Panc1 (cell line): ENCODE results near the gene KLB. TPM values are rescaled to one million over a fixed set of nuclear protein-coding genes. Genes with fewer than 3 reads are reported as not detected.

ENCODE experiments used
- ATAC-seq: fragments of 200-7000 bp; cut with Tn5 transposase; 2 replicates; pipeline ENCODE4 v1.9.1; 2020; ENCODE audit warnings: mild to moderate bottlenecking, moderate library complexity
- BruUV-seq: library from RNA; stranded (reverse); fragments of 400-500 nt; replicated peaks from 2 replicates; lab custom pipeline; 2021; lab: Mats Ljungman, UMichigan
- CTCF ChIA-PET: fragments of 300-600 bp; sonication (Branson Sonifier 250); formaldehyde crosslinking; loops from one replicate; lab custom pipeline; 2022; ENCODE audit warnings: antibody characterized with exemption; lab: Charles Lee
- POLR2A ChIA-PET: fragments of 300-600 bp; sonication (Branson Sonifier 250); formaldehyde crosslinking; loops from one replicate; lab custom pipeline; 2022; ENCODE audit warnings: antibody characterized with exemption; lab: Charles Lee
- DNase-seq: peaks from one replicate; pipeline ENCODE4 v3.0.0-alpha.2; 2010; ENCODE audit warnings: low read depth, low spot score
- H3K27ac ChIP-seq: 2 replicates; pipeline ENCODE4 v1.5.1; 2011; ENCODE audit warnings: mild to moderate bottlenecking, low read length, inconsistent platforms
- H3K27me3 ChIP-seq: fragments of 200-500 bp; sonication (Bioruptor generic); 2 replicates; pipeline ENCODE4 v1.6.0; 2014; ENCODE audit warnings: low read length, inconsistent platforms; ENCODE audit not compliant: control insufficient read depth, insufficient read depth
- H3K36me3 ChIP-seq: fragments of 200-500 bp; sonication (Bioruptor generic); 2 replicates; pipeline ENCODE4 v1.5.1; 2014; ENCODE audit warnings: inconsistent platforms, mild to moderate bottlenecking, low read length, moderate library complexity; ENCODE audit not compliant: control insufficient read depth, insufficient read depth
- H3K4me1 ChIP-seq: 2 replicates; pipeline ENCODE4 v1.5.1; 2011; ENCODE audit warnings: inconsistent platforms, mild to moderate bottlenecking, low read length, moderate library complexity; ENCODE audit not compliant: control insufficient read depth, insufficient read depth
- H3K4me3 ChIP-seq, 2 experiments: 2 replicates each; pipeline ENCODE4 v1.5.1; 2011 to 2012; ENCODE audit warnings: low read depth in 2 of 2, low read length in 2 of 2, mild to moderate bottlenecking in 2 of 2, inconsistent platforms in 1 of 2, moderate library complexity in 1 of 2
- H3K9me3 ChIP-seq: fragments of 200-500 bp; sonication (Bioruptor generic); 2 replicates; pipeline ENCODE4 v1.5.1; 2014; ENCODE audit warnings: low read depth, mild to moderate bottlenecking, inconsistent platforms, low read length, moderate library complexity; ENCODE audit not compliant: control insufficient read depth, insufficient read depth
- CTCF ChIP-seq: fragments of 450-650 bp; IDR thresholded peaks from 2 replicates; pipeline ENCODE4 v1.5.1; 2017; ENCODE audit warnings: mild to moderate bottlenecking
- POLR2AphosphoS5 ChIP-seq: IDR thresholded peaks from 2 replicates; pipeline ENCODE4 v1.6.1; 2012; ENCODE audit warnings: mild to moderate bottlenecking, low read depth, low read length, moderate library complexity
- REST ChIP-seq, 2 experiments: IDR thresholded peaks; 2 replicates each; pipeline ENCODE4 v1.6.1; 2011 to 2012; ENCODE audit warnings: low read depth in 2 of 2, control low read depth in 1 of 2, low read length in 1 of 2, mild to moderate bottlenecking in 1 of 2, moderate library complexity in 1 of 2; ENCODE audit not compliant: insufficient read depth in 1 of 2
- SIN3A ChIP-seq: IDR thresholded peaks from 2 replicates; pipeline ENCODE4 v1.6.1; 2012; ENCODE audit warnings: low read depth, mild to moderate bottlenecking, low read length, moderate library complexity, borderline replicate concordance; ENCODE audit not compliant: insufficient read depth
- TCF7L2 ChIP-seq: IDR thresholded peaks from 2 replicates; pipeline ENCODE4 v1.6.1; 2011; ENCODE audit warnings: mild to moderate bottlenecking, low read depth, low read length, inconsistent platforms
- in situ Hi-C: cut with HindIII; loops from 2 replicates; pipeline ENCODE4 v1.10.0; 2016; ENCODE audit warnings: low sequenced_read_pairs, low pct_unique_long_range_greater_than_20kb
- intact Hi-C: fragments of 100-400 bp; cut with micrococcal nuclease; formaldehyde crosslinking; loops from one replicate; pipeline ENCODE4 v1.10.0; 2022; ENCODE audit not compliant: unreplicated experiment
- total RNA-seq: library from RNA; stranded (reverse); gene quantifications from one replicate; pipeline ENCODE4 v1.2.1, GENCODE V29; 2021; ENCODE audit not compliant: unreplicated experiment

Gene KLB
- total RNA-seq, 1 experiment from 2014 or later = not detected

- TF ChIP-seq TCF7L2 (no peak), POLR2AphosphoS5 (no peak), CTCF (no peak), SIN3A (no peak), REST (IDR thresholded peaks at IDR 0.05; ENCODE audit: insufficient read depth in 1 of 2, low read depth in 2 of 2, low read length in 1 of 2) (no peak)
- Histone ChIP-seq H3K9me3 (no peaks in the 10 kb centered on the region), H3K4me1 (no peaks in the 10 kb centered on the region), H3K36me3 (no peaks in the 10 kb centered on the region), H3K27me3 (no peaks in the 10 kb centered on the region), H3K4me3 (no peak overlapping the region), H3K27ac (no peak overlapping the region)
- intact Hi-C loops (no loop called here), in situ Hi-C loops (no loop called here)
- BruUV-seq = no TSS peak
- ChIA-PET CTCF (no interaction called here), POLR2A (no interaction called here)
- ATAC-seq (no peak), DNase-seq (no peak)
Measured at GRCh38 chr4:39484582-39485272, 78.0 kb downstream of the KLB start.

DNA sequence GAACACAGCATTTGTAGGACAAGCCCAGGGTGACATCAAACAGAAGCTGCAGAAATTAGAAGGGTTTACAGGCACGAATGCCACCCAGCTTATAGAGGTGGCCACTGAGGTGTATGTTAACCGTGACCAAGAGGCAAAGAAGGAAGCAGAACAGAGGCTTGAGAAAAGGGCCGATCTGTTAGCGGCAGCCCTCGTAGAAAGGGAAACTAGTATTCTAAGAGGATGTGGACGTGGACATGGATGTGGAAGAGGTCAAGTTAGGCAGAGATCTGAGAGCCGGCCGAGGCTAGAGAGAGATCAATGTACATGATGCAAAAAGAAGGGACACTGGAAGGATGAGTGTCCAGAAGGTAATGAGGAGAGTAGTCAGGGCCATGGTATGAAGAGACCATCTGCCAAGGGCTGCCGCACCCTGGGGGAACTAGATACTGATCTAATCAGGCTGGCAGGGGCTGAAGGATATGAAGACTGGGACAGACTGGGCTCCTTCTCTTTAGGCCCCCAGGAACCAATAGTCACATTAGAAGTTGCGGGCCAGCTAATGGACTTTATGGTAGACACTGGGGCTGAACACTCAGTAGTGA is 79.6 kb downstream of the KLB start:
- Histone ChIP-seq H3K4me3 (no peak overlapping the region), H3K36me3 (no peaks in the 10 kb centered on the region), H3K4me1 (no peaks in the 10 kb centered on the region), H3K9me3 (no peaks in the 10 kb centered on the region), H3K27me3 (no peaks in the 10 kb centered on the region), H3K27ac (no peak overlapping the region)
- BruUV-seq = no TSS peak
- POLR2A ChIA-PET = no interaction called here
- DNase-seq = no peak
- no peak for TF ChIP-seq REST (IDR thresholded peaks at IDR 0.05; ENCODE audit: insufficient read depth in 1 of 2, low read depth in 2 of 2, low read length in 1 of 2)
- no peak for TF ChIP-seq CTCF
- no peak for TF ChIP-seq TCF7L2
- TF ChIP-seq SIN3A = no peak
- no peak for TF ChIP-seq POLR2AphosphoS5
- in situ Hi-C loops (no loop called here), intact Hi-C loops (no loop called here)
- CTCF ChIA-PET = interaction anchor here (0.5 kb wide), 1 partner anchor 216 kb away, joined by 10 read pairs; no protein-coding TSS in a partner anchor
- no peak for ATAC-seq
